Measurements from ENCODE around the gene PIP4K2A. TPM values are rescaled to one million over a fixed set of nuclear protein-coding genes. Genes with fewer than 3 reads are reported as not detected.

The PIP4K2A gene
- total RNA-seq, 1 donor from 2014 or later = 28.6 TPM

DNA sequence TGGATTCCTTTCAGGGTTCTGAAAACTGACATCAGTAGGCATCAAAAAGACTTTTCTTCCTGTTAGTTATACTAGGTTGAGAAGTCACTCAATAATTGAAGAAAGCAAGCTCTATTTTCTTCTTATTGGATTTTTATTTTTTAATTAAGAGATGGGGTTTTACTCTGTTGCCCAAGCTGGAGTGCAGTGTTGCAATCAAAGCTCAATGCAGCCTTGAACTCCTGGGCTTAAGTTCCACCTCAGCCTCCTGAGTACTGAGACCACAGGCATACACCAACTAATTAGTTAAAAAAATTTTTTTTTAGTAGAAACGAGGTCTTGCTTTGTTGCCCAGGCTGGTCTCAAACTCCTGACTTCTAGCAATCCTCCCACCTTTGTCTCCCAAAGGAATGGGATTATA is 28.0 kb downstream of the PIP4K2A start:
- TF ChIP-seq, protein P1, sequence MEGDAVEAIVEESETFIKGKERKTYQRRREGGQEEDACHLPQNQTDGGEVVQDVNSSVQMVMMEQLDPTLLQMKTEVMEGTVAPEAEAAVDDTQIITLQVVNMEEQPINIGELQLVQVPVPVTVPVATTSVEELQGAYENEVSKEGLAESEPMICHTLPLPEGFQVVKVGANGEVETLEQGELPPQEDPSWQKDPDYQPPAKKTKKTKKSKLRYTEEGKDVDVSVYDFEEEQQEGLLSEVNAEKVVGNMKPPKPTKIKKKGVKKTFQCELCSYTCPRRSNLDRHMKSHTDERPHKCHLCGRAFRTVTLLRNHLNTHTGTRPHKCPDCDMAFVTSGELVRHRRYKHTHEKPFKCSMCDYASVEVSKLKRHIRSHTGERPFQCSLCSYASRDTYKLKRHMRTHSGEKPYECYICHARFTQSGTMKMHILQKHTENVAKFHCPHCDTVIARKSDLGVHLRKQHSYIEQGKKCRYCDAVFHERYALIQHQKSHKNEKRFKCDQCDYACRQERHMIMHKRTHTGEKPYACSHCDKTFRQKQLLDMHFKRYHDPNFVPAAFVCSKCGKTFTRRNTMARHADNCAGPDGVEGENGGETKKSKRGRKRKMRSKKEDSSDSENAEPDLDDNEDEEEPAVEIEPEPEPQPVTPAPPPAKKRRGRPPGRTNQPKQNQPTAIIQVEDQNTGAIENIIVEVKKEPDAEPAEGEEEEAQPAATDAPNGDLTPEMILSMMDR (conservative IDR thresholded peaks at IDR 0.05; ENCODE audit: low read depth, low read length) = no peak
- H3K4me3 ChIP-seq (ENCODE audit: low read depth, low read length) = no peak overlapping the region
- no peak for DNase-seq (ENCODE audit: low read depth)

DNA sequence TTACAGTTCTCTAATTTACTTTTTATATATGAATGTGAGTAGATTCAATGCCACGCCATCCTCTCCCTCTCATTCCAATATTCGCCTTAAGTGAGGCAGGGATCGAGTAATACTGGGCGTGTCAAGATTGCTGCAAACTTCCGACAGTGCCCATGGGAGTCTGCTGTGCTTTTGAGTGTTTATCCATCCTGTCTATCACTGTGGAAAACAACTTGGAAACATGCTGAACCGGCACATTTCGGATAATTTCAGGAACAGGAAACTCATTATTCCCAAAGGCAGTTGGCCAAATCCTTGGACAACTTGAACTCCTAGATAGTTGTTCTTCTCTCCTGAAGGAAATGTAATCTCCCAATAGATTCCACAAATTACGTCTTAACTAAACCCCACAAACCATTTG is 28.5 kb downstream of the PIP4K2A start:
- H3K4me3 ChIP-seq (ENCODE audit: low read depth, low read length) = no peak overlapping the region
- DNase-seq (ENCODE audit: low read depth) = no peak
- TF ChIP-seq, protein P1 (conservative IDR thresholded peaks at IDR 0.05; ENCODE audit: low read depth, low read length) = no peak

DNA sequence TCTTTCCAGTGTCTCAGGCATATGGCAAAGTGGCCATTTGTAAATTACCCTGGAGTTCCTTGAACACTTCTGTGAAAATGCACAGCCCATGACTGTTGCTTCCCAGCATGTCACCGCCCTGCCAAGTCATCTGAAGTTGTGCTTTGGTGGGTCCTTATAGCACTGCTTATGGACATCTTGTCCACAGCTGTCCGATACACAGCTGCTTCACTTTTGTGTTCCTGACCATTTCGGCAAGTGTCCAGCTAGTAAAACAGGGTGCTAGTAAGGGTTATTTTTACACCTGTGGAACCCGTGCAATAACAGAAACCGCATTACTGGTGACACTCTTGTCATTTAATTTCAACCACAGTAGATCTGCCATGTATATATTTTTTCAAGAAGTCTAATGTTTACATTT is 29.7 kb downstream of the PIP4K2A start:
- TF ChIP-seq, protein P1 (conservative IDR thresholded peaks at IDR 0.05; ENCODE audit: low read depth, low read length) = no peak
- H3K4me3 ChIP-seq (ENCODE audit: low read depth, low read length) = no peak overlapping the region
- DNase-seq (ENCODE audit: low read depth) = no peak

DNA sequence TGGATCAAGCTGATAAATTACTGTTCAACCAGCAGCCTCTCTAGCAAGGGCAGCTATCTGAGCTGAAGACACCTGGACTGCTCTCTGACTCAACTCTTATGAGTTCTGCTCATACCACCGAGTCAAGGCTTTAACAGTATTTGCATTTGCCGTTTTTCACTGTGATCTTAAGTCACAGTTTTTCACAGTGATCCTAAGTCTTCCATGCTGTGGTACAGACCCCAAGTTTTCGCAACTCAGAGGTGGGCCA is 31.3 kb downstream of the PIP4K2A start:
- TF ChIP-seq, protein P1 (conservative IDR thresholded peaks at IDR 0.05; ENCODE audit: low read depth, low read length) = no peak
- no peak for DNase-seq (ENCODE audit: low read depth)
- no peak overlapping the region for H3K4me3 ChIP-seq (ENCODE audit: low read depth, low read length)

DNA sequence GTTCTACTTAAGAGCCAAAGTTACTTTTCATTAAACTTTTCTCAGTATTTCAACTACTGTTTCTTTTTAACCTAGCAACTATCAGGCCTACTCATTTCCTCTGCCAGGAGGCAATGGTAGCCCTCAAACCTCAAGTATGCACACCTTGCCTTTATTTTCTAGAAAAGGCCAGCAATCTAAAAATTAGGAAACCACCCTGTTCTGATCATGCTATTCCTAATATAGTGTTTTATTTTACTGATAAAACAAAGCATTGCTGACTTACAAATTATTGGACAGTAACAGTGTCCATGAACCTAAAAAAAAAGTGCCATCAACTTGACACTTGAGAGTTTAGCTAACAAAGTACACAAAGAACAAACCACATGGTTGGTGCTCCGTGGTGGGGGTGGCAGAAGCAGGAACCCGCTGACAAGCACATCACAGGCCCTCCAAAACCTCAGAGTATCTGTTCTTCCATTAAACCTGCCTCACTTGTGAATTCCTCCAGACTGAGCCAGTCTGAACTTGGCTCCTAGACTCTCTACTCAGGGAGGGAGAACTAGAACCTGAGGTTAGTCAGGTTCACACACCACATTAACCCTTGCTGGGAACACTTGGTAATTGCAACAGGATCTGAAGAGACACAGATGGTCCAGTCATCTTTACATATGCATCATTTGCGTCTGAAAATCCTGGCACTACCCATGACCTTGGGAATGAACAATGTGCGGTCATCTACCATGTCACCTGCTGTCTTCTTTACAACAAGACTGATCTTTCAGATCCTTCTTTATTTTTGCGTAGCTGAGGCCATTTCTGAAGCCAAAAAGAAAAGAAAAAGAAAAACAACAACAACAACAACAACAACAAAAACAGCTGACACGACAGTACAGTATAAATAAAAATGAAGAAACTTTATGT is 31.9 kb downstream of the PIP4K2A start:
- H3K4me3 ChIP-seq (ENCODE audit: low read depth, low read length) = no peak overlapping the region
- DNase-seq (ENCODE audit: low read depth) = no peak
- TF ChIP-seq, protein P1 (conservative IDR thresholded peaks at IDR 0.05; ENCODE audit: low read depth, low read length) = no peak

DNA sequence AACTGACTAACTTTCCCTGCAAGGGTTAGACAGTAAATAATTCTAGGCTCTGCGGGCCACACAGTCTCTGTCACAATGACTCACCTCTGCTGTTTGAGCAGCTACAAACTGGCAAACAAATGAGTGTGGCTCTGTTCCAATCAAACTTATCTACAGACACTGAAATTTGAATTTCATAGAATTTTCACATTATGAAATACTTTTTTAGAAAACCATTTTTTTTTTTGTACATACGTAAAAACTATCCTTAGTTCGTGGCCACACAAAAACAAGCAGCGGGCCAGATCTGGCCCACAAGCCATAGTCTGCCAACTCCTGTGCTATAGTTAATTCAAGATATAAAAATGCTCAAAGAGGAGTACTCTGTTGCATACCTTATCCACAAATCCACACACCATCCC is 32.6 kb downstream of the PIP4K2A start:
- no peak overlapping the region for H3K4me3 ChIP-seq (ENCODE audit: low read depth, low read length)
- no peak for DNase-seq (ENCODE audit: low read depth)
- TF ChIP-seq, protein P1 (conservative IDR thresholded peaks at IDR 0.05; ENCODE audit: low read depth, low read length) = no peak

DNA sequence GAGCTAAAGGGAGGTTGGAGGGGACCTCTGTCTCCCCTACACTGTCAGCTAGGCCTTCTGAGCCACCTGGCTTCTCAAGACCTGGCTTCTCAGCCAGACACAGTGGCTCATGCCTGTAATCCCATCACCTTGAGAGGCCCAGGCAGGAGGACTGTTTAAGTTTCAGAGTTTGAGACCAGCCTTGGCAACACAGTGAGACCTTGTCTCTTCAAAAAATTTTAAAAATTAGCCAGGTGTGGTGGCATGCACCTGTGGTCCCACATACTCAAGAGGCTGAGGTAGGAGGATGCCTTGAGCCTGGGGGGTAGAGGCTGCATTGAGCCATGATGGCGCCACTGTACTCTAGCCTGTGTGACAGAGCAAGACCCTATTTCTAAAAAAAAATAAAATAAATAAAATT is 33.1 kb downstream of the PIP4K2A start:
- no peak overlapping the region for H3K4me3 ChIP-seq (ENCODE audit: low read depth, low read length)
- TF ChIP-seq, protein P1 (conservative IDR thresholded peaks at IDR 0.05; ENCODE audit: low read depth, low read length) = no peak
- DNase-seq (ENCODE audit: low read depth) = no peak

Measured in epithelial cell of proximal tubule (primary cell).